HG02840 (cell line): ENCODE measurements around the gene DAAM1.

Experiments used
- ATAC-seq: cut with Tn5 transposase; IDR thresholded peaks from one replicate; pipeline ENCODE4 v1.9.1; 2021; ENCODE audit warnings: mild to moderate bottlenecking, moderate library complexity, moderate number of reproducible peaks; ENCODE audit not compliant: unreplicated experiment, low FRiP score

Gene DAAM1

DNA sequence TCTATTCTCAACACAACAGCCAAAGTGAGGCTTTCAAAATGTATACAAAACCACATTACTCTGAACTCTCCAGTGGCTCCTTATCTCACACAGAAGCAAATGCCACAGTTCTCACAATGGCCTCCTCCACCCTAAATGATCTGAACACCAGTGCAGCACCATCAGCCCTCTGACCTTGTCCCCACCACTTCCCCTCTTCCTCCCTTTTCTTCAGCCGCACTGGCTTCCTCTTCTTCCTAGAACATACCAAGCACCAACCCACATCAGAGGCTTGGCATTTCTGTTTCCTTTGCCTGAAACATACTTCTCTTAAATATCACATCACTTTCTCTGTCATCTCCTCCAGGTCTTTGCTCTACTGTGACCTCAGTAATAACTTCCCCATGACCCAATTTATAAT, 210.4 kb downstream of the DAAM1 start:
- no peak for ATAC-seq

DNA sequence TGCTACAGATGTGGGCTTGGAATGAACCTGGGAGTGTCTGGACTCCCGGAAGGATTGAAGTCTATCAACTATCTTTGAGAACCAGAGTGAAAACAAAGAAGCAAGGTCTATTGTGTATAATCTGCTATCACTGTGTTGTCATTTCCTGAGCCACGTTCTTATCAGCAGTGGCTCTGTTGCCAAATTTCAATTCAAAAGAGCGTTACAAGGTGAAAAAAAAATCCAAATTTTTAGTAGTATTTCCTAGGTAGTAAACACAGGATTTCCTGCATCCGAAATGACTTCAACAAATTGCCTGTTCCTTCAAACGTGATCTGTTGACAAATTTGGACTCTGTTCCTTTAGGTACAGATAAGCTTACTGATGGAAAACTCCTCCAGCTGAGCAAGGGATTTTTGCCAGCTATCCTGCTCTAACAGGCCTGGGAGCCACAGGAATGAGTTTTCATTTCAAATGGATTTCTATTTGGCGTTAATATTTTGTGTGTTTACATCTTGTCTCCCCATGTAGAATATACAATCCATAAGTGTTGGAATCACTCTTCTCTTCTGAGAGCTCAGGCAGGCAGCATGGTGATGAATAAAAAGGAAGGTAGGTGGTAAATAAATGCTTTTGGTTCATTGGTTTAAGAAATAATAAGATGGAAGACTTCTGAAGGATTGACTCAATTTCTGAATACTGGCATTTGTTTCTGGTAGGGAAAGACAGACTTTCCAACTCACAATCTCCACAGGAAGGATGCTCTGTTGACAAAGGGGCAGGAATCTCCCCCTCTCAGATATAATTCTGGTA, 218.2 kb downstream of the DAAM1 start:
- no peak for ATAC-seq

DNA sequence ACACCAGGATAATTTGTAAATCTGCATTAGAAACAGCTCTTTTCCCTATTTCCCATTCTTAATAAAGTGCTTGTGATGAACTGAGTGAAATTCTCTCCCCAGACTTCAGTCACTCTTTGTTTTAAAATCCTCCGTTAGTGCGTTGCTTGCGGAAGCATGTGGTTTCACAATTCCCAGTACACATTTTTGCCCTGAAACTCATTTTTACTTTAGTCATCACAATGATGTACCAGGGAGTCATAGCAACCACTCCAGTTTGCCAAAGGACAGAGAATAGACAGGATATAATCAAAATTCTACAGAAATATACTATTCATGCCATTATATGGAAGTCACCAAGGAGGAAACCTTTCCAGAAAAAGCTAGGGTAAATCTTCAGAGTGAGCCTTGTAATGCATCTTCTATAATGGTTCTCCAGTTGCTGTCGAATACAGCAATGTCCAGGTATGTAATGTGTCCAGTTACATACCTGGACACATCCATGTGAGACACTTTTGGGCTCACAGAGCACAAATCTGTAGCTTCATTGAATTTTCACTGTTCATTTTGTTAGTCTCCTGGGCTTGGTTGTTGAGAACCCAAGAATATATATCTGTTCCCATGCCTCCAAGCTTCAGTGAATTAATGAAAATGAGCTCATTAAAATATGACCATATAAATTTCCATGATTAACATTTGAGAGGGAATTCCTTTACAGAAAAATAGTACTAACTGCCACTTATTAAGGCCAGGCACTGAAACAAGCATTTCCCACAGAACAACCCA, 219.0 kb downstream of the DAAM1 start:
- no peak for ATAC-seq

DNA sequence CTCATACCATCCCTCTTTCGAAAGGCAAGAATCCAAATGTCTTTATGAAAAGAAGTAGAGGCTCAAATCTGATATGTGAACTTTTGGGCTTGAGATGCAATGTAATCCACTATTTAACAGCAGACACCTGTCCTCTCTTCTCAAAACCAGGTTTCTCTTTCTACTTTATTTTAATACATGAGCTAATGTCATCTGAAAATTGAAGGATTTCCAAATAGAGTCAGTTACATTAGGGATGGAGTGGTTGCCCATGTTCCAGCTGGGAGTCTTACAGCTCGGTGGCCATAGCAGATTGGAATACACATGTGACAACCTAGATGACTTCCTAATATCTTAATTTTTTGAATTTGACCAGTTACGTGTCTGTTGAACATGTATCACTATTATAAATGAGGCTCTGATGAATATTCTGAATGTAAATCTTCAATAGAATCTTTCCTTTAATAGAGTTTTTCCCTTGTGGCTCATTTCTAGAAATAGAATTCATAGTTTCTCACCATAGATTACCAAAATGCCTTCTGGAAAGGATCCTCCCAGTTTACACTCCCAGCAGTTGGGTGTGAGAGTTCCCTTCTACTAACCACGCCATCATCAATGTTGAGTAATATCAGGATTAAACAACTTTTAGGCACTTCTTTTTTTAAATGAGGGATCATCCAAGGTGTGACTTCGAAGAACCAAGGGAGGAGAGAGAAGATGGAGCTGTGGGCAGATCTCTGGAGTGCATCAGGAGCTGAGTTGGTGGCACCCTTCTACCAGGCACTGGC, 227.6 kb downstream of the DAAM1 start:
- no peak for ATAC-seq

DNA sequence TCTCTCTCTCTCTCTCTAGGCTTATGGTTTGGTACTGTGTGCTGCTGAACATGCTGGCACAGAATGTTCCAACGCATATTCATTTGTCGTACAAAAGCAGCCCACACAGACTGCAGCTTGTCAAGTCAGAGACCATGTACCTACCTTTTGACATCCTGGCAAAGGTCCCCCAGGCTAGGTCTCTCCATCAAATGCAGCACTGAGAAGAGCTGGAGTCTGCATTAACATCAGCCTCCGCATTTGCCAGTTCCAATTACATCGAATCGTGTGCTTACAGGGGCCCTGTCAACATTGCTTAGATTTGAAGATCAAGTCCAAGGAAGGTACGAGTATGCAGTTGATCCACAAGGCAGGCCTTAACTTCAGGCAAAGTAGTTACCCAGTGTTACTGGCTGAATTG, 228.8 kb downstream of the DAAM1 start:
- no peak for ATAC-seq

DNA sequence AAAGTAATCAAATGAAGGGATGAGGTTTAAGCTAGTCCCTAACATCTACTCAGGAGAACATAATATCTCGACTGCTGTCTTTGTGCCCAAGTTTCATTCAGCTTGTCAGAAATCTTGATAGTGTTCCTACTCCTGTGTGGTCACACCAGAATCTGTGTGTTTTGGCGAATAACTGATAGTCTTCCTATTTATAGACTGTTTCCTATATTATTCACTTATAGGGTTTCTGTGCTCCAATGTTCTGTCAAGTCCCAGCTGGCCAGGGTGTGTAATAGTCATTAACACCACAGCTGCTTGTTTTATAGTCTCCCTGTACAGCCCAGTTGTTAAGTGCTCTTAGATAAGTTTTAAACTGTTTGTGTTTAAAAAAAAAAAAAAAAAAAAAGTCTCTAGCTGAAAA, 230.8 kb downstream of the DAAM1 start:
- ATAC-seq: no peak
